Hypothalamus (tissue), 51 donors: ENCODE data around the gene FHOD3.

Source experiments
- DNase-seq, 51 donors: peaks; one replicate each; lab custom pipeline; 2025; lab: John Stamatoyannopoulos, UW

FHOD3 gene

DNA sequence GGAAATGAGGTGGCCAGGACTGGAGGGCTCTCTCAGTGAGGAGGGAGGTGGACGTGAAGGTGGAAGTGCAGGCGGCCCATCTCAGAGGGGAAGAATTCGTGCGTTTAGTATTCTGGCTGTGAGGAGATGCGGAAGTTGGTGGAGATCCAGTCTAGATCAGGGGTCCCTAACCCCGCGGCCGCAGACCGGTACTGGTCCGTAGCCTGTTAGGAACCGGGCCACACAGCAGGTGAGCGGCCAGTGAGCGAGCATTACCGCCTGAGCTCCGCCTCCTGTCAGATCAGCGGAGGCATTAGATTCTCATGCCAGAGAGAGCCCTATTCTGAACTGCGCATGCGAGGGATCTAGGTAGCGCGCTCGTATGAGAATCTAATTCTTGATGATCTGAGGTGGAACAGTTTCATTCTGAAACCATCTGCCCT, 1.6 kb upstream of the FHOD3 start:
- no peak for DNase-seq

DNA sequence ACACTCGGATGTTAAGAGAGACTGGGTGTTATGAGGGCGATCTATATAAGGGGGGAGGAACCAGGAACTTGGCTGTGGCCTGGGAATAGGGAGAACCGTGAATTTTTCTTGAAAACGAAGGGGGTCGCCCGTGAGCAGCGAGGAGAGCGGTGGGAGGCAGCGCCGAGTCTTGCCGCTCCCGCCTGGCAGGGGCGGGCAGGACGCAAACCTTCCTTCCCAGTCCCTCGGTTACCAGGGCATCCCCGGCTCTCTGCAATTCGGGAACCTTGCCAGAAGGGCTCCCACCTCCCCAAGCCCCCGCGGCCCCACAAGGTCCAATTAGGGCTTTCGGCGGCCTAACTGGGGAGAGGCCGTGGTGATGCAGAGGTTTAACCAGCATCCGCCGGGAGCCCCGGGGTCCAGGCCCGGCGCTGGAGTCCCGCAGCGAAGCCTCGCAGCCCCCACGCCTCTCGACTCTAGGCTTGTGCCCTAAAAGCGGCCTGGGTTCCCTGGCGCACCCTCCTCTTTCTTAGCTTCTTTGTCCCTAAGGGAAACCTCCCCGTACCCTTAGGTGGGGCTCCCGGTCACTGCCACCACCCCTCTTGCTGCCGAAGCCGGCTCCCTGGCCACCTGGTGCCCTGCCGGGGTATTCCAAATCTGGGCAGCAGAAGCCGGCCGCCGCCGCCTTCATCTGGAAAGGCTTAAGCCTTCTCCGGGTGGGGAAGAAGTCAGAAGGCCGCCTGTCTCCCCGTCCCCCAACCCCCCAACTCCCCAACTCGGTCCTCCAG, 680 bp upstream of the FHOD3 start:
- DNase-seq = peak; percentile 16 to 85 (median 60)

DNA sequence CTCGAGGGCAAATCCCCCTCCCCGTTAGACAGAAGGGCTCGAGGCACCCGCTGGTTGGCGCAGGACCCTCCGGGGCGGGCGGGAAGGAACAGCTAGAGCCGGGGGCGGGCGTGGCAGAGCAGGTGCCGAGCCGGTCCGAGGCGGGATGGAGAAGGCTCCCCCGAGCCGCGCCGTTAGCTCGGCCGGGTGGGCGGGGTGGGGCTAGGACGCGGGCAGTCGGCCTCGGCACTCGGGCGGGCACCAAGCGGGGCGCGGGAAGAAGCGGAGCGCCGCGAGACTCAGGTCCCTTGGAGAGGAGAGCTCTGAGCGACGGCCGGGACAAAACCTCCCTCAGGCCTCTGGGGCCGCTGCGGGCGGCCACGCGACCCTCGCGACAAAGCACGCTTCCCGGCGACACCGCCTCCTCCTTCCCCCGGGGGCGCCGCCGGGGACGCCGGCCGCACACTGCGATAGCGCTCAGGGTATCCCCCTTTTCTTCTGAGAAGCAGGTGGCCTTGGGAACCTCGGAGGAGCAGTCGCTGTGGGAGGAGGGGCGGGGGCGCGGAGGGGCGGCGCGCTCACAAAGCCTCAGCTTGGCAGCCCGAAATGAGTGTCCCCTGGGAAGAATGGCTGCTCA, 721 bp downstream of the FHOD3 start:
- peak in 9 of 51 donors; percentile 8 to 48 (median 22) for DNase-seq

DNA sequence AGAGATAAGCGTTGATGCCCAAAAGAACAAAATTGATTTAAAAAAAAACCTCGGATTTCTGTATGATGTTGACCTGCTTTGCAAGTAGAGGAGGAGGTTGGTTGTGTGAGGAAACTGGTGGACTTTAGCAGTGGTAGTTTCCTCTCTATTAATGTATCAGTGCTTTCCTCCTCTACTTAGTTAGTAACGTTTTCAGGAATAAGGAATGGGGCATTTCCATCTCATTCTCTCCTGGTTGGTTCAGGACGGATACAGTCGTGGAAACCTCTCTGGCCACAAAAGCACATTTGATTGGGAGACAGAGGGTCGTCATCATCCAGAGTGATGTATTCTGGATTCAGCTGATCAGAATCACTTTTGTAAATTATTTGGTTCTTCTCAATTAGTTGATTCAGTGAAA, 1.5 kb downstream of the FHOD3 start:
- DNase-seq = no peak

DNA sequence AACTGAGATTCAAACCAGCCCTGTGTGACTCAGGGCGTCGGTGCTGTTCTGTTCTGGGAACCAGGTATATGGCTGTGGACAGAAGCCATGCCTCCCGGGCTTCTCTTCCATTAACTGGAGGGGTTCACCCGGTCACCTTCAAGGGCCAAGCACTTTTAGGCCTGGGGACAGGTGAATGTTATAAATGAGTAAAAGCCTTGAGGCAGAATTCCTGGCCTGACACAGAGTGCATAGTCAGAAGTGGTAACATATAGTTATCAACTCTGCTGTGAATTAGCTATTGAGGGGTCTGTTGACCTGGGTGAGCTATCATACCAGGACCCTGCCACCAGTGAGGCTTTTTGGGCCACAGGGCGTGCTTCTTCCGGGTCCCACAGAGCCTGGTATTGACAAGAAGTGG, 2.7 kb downstream of the FHOD3 start:
- DNase-seq = no peak

DNA sequence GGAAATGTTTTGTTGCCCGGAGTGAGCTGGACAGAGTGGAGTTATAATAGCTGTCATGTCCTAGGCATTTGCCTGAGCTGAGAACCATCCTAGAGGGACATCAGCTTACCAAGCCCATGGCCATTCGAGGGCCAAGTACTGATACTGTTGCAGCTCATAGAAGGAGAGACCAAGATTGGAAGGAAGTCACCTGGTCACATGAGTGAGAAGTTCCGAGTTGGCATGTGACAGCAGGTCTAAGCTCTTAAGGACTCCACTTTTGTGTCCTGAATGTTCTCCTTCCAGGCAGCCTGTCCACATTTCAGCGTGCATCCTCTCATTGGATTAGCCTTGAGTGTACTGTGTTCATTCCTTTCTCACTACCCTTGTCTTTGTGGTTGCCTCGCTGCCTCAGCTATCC, 4.4 kb downstream of the FHOD3 start:
- no peak for DNase-seq

DNA sequence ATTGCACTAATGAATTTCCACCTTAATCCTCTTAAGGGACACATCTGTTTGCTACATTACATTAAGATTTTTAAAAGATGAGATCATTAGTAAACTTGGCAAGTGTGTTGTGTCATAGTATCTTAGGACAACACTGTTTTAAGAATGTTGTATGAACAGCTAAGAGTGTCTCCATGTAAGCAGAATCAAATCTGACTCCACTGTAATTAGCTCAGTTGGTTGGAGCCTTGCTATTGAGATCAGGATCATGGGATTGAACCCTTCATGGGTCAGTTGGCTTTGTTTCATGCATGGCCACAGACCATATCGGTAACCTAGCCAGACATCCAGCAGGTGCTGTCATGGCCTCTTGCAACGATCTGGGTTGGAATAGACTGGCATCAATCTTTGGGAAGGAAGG, 5.2 kb downstream of the FHOD3 start:
- no peak for DNase-seq

DNA sequence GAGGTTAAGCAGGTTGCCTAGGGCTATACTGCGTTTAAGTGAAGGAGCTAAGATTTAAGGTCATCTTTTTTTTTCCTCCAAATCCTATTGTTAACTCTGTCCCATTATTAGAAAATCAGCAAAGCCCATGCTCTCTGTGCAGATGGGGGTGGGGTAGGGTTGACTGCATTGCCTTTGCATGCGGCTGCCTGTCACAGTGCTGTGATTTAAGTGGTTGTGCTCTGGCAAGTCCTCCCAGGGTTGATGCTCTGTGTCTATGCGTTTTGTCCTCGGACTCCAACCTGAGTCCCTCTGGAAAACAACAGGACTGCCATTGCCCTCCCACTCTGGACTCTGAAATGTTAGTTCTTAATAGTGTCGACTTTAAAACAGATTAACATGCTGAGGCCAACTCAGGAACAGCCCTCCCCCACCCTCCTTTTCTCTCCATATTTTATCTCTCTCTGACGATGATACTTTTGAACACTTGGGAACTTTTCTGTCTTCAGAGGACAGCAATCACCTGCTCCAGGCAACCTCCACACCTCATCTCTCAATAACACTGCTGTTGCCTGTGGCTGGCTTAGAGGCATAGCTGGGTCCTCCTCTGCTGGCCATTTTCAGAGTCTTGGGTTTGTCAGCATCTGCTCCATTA, 5.8 kb downstream of the FHOD3 start:
- no peak for DNase-seq

DNA sequence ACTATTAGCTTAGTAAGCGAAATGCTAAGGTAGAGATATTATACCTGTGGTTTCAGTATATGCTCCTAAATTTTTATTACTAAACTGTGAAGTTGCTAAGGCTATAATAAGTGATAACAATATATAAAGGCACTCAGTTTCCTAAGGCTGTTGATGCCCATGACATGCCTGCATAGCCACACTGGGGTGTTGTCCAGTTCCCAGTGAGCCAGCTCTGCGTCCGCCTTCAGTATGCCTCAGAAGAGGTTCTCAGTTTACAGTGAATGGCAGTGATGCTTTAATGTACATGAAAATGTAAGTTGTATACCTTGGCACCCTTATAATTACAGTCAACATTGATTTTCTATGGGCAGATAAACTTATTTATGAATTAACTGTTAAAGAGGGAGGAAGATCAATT, 7.2 kb downstream of the FHOD3 start:
- no peak for DNase-seq

DNA sequence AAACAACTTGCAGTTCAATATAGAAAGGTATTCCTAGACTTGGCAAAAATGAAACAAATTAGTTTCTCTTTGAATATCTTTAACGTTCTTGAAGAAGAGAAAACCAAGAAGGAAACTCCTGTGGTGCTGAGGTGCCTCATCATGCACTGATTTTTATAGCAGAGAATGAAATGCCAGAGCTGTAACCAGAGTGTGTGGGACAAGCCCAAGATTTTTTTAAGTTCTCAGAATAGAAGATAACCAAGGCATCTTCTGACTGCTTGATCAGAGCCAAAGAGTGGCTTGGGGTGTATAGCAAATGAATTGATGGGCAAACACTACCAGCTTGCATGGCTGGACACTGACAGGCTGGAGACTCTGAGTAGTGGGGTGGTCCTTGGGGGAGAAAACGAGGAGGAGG, 7.9 kb downstream of the FHOD3 start:
- DNase-seq = no peak

DNA sequence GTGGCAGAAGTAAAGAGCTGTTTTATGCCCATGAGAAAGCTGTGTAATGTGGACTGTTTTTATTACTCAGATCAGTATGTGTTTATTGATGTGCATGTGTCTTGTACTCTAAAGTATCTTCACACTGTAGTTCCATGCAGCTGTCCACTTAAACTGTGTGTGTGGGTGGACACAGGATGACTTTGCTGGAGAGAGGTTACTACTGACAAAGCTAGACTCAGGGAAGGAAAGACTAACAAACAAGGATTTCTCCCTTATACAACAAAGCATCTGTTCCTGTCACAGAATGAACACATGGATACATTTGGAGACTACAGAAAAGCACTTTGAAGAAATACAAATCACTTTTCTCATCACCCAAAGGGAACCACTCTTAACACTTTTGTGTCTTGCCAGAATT, 10.0 kb downstream of the FHOD3 start:
- no peak for DNase-seq

DNA sequence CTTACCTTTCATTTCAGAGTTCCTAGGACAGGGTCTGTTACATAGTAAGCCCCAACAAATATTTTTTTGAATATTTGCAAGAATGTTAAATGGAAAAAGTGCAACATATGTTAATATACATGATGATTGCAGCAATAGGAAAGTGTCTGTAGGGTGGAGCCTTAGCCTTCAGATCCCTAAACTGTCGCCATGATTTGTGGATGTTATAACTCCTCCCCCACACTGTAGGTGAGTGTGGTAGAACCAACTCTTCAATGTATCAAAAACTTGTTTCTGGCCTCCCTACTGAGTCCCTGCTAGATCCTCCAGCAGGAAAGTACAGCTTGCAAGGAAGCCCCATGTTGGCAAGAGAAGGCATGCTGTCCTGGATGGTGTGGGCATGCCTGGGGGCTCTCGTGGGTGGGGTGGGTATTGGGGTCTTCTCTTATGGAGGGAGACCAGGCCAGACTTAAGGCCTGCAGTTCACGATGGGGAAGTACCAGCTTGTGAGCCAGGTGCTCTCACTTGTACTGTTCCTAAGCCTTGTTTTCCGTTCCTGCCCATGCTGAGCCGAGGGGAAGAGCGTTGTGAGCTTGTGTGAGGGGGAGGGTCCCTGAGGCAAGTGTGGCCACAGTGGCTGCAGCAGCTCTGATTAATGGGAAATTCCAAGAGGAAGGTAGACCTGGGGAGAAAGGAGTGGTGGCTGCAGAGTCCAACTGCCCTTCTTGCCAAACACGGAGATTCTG, 11.4 kb downstream of the FHOD3 start:
- DNase-seq = no peak

DNA sequence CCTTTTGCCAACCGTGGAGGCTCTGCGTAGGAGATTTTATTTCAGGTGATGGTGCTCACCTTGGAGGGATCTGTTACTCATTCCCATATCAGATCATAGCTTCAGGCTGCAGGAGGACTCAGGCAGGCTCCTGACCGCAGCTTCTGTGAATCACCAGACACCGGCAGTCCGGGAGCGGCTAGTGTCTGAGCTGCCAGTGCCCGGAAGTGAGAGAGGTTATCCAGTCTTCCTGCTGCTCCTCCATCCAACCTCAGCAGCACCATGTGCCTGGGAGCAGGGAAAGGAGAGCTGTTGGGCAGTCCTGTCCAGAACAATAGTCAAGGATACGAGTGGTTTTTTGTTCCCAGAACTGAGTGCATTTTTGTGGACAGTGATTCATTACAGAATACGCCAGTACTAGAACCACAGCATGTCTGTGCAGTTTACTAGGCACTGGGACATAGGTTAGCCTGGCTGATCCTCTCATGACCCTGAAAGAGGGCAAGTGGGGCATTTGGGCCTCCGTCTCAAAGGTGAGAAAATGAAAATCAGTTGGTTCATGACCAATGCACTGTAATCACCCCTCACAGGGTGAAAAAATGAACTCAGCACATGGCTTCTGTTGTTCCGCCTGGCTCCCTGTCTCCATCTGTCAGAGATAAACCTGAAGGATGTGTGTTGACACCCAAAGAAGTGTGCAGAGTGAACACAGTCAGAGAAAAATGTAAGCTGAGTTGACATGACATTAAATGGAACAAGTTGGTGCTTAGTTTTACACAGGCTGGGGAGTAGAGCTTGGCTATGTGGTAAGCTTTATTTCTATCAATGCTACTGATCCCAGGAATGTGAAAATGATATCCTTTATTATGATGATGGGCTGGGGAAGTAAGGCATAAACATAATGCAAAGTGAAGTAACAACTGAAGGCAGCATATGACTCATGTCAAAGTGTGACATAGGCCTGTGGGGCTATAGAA, 12.2 kb downstream of the FHOD3 start:
- no peak for DNase-seq

DNA sequence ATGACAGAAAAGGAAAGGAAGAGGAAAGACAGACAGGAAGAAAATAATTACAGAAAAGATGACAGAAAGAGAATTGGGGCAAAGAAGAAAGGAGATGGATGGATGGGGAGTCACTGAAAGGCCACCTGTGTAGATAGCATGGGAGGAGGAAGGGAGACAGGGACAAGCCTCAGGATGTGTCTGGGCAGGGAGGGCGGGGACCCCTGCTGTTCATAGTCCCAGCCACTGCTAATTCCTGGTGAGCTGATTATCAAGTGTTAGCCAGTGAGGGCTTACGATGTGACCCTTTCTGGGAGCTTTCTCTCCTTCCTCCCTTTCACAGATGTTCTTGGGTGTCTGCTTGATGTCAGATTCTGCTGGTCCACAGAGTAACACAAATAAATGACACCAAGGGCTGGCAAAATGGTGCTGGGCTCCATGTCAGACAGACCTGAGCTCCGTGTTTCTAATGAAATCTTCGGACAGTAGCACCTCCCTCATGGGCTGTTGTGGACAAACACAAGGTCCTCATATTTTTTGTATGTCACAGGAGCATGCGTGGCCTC, 13.6 kb downstream of the FHOD3 start:
- no peak for DNase-seq

DNA sequence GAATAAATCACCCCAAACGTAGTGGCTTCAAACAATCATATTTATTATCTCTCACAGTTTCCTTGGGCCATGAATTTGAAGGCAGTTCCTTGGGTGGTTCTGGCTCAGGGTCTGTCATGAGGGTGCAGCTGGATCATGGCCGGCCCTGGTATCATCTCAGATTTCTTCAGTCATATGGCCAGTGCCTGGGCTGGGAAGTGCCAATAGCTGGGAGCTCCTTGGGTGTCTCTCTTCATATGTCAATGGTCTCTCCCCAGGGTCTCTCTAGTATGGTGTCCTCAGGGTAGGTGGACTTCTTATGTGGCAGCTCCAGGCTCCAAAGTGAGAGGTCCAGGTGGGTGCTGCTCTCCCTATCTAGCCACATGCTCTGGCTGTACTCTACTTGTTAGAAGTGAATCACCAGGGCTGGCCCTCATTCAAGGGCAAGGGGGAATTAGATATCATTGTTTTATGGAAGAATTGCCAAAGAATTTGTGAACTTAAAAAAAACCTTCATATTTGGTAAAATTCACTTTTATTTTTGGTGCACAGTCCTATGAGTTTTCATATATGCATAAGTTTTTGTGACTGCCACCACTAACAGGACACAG, 15.4 kb downstream of the FHOD3 start:
- no peak for DNase-seq

DNA sequence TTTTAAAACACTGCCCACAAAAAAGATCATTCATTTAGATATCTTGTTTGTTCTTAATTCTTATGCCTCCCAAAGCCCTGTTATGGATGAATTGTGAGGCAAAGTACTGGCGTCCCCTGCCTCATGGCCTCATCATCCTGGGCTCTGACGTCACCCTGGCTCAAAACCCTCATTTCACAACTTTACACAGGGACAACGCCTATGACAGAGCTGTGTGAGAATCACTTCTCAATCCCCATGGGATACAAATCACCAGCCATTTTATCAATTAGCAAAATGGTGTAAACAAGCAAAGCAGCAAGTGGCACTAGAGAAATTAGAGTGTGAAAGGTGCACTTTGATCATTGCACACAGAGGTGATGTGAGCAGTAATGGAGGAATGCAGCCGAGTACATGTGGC, 16.6 kb downstream of the FHOD3 start:
- DNase-seq = no peak

DNA sequence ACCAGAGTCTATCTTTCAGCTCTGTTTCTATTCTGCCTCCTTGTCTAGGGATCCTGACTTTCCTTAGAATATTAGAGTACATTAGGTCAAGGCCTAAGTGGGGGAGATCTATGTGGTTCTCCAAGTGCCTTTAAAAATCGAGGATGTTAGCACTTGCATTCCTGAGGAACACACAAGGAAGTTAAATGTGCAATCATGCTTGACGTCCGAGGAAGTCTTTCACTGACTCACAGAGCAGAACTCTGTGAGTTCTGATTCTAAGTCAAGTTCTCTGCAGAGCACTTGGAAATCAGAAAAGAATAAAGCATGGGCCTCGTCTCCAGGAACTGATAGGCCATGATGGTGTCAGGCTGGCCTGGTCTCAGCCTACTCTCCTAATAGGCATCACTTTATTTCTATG, 17.2 kb downstream of the FHOD3 start:
- DNase-seq = no peak

DNA sequence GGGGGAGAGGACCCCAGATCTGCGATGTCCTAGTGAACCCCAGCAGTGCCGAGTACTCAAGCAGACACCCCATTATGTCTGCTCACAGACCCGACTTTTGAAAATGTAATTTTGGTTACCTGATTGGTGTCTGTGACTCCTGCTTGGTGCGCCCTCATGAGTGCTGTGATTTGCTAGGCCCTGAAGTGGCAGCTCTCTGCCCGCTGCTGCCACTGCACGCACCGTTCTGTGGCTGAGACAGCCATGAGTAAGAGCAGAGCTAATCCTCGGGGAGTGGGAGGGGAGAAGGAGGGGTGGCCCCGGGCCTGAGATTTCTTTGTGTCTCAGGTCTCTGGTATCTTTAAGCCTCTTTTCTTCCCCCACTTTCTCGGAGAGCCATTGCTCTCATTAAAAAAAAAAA, 18.2 kb downstream of the FHOD3 start:
- DNase-seq = no peak

DNA sequence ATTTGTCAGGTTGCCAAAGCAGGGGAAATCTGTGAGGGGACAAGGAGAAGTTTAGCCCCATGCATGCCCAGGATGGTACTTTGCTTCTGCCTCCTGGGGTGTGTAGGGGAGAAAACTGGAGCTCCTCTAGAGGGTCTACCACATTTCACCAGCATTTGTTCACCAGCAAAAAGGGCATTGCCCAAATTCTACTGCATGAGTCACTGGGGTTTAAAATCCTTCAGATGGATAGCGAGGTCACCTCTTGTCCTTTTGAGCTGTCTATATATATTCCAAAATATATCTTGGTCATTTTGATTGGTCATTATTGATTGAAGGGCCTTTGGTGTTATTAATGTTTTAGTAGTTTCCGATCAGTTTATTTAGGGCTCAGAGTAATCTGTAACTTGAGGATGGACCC, 18.7 kb downstream of the FHOD3 start:
- no peak for DNase-seq
